RCC 7860 (cell line): Measurements from ENCODE around the gene ANGPTL4.
"Not testable (repeated sequence)": the region's sequence is repeated elsewhere in the genome, so short reads cannot be mapped to it uniquely, and the experiment has no call there.

Source experiments
- DNase-seq: peaks from one replicate; pipeline ENCODE4 v3.0.0-alpha.2; 2015; ENCODE audit warnings: low spot score
- FAIRE-seq: peaks from 2 replicates; lab custom pipeline; 2012; peaks lifted over from hg19 to GRCh38; lab: Jason Lieb, UNC

Gene ANGPTL4

DNA sequence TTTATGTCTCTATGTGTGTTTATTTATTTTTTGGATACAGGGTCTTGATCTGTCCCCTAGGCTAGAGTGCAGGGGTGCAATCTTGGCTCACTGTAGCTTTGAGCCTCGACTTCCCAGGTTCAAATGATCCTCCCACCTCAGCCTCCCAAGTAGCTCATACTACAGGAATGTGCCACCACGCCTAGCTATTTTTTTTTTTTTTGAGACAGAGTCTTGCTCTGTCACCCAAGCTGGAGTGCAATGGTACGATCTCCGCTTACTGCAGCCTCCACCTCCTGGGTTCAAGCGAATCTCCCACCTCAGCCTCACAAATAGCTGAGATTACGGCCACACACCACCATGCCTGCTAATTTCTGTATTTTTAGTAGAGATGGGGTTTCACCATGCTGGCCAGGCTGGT is 5.0 kb upstream of the ANGPTL4 start:
- no peak for FAIRE-seq
- no peak for DNase-seq

DNA sequence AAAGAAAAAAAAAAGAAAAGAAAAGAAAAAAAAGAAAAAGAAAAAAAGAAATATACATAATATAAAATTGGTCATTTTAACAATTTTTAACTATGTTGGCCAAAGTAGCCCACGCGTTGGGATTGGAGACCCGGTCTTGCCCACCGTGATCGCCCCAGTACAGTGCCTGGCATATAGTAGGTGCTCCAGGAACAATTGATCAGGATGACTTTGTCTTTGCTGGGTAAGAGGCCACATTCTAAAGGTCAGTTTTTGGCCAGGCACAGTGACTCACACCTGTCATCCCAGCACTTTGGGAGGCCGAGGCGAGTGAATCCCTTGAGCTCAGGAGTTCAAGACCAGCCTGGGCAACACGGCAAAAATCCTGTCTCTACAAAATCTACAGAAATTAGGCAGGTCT is 3.8 kb upstream of the ANGPTL4 start:
- FAIRE-seq (no peak), DNase-seq (no peak)

DNA sequence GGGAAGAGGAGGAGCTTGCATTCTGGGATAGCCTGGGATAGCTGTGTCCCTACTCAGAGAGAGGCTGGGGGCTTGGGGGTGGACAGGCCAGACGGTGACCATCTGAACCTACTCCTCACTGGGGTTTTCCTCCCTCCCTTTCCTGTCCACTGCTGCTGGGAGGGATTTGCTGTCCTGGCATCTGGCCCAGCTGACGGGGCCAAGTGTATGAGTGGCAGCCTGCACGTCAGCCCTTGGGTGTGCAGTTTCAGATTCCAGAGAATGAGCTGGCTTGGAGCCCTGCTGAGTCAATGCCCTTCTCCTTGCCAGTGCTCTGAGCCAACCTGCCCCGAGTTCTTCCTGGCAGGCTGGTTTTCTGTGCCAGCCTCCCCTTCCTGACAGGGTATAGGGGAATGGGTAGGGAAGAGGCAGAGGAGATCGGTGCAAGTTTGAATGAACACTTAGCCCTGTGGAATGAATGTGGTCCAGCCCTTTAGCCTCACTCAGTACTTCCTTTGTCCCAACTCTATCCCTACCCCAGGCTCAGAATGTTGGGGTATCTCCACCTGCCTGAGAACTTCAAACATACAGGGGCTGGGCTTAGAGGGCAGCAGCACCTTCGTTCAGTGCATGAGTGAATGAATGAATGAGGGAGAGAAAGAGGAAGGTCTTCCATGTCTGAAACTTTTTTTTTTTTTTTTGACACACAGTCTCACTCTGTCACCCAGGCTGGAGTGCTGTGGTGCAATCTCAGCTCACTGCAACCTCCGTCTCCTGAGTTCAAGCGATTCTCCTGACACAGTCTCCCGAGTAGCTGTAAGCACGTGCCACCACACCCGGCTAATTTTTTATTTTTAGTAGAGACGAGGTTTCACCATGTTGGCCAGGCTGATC is 1.8 kb upstream of the ANGPTL4 start:
- peak; percentile 97 for FAIRE-seq
- peak; percentile 98 for DNase-seq

DNA sequence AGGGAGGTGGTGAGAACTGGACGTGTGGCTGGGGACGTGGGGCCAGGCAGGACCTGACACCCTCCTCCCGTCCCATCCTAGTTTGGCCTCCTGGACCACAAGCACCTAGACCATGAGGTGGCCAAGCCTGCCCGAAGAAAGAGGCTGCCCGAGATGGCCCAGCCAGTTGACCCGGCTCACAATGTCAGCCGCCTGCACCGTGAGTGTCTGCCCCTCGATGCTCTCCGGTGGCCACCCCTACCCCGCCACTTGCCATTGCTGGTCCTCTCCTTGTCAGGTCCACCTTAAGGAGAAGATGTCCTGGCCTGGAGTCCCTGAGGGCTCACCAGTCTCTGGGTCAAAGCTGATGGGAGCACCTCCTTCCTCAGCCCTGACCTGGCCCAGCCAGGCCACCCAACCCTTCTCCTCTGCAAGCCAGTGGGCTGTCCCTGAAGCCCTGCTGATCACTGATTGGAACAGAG is 2.2 kb downstream of the ANGPTL4 start:
- FAIRE-seq (no peak), DNase-seq (no peak)

DNA sequence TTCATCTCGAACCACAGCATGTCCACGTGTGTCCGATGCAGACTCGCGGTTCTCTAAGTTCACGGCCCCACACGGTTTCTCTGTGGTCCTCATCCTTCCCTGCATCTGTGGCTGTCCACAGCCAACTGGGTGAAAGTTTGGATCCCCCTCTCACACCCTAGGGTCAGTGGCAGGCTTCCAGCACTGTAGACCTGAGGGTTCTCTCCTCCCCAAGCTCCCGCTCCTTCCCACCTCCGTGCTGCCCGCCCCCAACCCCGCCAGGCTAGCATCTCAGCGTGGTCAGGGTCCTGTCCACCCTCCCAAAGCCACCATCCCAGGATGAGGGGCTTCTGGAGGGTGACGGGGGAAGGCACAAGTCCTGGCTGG is 3.0 kb downstream of the ANGPTL4 start:
- no peak for FAIRE-seq
- no peak for DNase-seq

DNA sequence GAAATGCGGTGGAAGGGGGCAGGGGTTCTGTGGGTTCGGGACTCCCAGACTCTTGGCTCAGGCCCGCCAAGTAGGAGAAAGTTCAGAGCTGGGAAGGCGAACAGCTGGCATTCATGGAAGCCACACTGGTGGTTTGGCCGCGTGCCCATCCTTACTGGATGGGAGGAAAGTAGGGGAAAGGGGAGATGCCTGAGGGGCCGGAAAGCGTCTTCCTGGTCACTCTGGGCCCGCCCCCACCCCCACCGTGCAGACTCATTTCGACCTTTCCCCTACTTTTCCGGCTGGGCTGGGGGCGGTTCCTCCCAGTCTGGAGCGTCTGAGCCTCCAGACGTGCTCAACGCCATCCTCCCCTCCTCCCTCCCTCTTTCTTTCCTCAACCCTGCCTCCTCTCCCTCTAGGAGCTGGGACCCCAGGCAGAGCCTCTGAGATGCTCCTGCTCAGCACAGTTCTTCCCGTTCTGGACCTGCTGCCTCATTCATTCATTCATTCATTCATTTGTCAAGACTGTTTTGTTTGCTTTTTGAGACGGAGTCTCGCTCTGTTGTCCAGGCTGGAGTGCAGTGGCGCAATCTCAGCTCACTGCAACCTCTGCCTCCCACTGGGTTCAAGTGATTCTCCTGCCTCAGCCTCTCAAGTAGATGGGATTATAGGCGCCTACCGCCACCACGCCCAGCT is 3.5 kb downstream of the ANGPTL4 start:
- DNase-seq (peak; percentile 90), FAIRE-seq (peak; percentile 78)

DNA sequence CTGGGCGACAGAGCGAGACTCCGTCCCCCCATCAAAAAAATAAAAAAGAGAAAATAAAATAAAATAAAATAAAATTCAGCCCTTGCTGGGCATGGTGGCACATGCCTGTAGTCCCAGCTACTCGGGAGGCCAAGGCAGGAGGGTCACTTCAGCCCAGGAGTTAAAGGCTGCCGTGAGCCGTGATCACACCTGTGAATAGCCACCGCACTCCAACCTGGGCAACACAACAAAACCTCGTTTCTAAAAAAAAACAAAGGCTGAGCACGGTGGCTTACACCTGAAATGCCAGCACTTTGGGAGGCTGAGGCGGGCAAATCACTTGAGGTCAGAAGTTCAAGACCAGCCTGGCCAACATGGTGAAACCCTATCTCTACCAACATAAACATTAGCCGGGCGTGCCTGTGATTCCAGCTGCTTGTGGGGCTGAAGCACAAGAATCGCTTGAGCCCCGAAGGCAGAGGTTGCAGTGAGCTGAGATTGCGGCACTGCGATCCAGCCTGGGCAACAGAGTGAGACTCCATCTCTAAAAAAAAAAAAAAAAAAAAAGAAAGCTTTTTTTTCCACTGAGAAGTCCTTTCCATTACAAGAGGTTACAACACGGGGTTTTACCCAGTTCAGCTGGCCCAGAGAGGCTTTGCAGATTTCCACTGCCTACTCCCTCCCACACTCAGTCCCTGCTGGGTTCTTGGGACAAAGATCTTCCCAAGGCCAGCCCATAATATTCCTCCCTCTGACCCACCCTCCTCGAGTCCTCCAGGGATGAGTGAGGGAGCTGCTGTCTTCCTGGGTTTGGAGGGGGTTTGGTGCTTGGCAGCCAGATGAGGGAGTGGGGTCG is 6.4 kb downstream of the ANGPTL4 start:
- FAIRE-seq (no peak), DNase-seq (no peak)

DNA sequence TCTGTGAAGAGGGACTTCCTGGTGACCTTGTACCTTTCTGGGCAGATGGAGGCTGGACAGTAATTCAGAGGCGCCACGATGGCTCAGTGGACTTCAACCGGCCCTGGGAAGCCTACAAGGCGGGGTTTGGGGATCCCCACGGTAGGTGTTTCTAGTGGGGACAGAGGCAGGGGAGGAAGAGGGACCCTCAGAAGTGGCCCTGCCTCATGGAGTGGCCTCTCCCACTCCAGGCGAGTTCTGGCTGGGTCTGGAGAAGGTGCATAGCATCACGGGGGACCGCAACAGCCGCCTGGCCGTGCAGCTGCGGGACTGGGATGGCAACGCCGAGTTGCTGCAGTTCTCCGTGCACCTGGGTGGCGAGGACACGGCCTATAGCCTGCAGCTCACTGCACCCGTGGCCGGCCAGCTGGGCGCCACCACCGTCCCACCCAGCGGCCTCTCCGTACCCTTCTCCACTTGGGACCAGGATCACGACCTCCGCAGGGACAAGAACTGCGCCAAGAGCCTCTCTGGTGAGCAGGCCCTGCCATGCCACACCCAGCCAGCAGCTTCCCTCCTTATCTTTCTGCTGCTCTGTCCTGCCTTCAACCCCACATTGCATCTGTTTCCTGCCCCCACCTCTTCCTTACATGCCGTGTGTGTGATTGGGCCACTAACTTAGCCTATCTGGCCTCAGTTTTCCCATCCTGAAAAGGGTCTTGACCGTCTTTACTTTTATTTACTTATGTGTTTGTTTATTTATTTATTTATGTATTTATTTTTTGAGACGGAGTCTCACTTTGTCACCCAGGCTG is 7.3 kb downstream of the ANGPTL4 start:
- FAIRE-seq: no peak
- DNase-seq: no peak

DNA sequence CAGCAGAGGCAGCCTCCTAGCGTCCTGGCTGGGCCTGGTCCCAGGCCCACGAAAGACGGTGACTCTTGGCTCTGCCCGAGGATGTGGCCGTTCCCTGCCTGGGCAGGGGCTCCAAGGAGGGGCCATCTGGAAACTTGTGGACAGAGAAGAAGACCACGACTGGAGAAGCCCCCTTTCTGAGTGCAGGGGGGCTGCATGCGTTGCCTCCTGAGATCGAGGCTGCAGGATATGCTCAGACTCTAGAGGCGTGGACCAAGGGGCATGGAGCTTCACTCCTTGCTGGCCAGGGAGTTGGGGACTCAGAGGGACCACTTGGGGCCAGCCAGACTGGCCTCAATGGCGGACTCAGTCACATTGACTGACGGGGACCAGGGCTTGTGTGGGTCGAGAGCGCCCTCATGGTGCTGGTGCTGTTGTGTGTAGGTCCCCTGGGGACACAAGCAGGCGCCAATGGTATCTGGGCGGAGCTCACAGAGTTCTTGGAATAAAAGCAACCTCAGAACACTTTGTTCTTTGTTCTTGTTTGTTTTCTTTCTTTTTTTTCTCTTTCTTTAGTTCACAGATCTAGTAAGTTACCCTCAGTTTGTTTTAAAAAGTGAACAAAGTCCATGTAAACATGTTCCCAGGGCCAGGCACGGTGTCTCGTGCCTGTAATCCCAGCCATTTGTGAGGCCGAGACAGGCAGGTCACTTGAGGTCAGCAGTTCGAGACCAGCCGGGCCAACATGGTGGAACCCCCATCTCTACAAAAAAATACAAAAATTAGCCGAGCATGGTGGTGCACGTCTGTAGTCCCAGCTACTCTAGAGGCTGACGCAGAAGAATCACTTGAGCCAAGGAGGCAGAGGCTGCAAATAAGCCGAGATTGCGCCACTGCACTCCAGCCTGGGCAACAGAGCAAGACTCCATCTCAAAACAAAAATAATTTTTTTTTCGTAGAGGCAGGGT is 10.2 kb downstream of the ANGPTL4 start:
- DNase-seq: no peak

DNA sequence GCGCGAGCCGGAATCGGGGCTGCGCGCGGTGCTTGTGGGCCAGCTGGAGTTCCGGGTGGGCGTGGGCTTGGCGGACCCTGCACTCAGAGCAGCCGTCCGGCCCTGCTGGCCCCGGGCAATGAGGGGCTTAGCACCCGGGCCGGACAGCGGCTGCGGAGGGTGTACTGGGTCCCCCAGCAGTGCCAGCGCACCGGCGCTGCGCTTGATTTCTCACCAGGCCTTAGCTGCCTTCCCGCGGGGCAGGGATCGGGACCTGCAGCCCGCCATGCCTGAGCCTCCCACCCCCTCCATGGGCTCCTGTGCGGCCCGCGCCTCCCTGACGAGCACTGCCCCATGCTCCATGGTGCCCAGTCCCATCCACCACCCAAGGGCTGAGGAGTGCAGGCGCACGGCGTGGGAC is 11.8 kb downstream of the ANGPTL4 start:
- DNase-seq, FAIRE-seq: not testable (repeated sequence)

More for the DNA sequence above, 10.2 kb downstream of the ANGPTL4 start:
- FAIRE-seq: no peak

DNA sequence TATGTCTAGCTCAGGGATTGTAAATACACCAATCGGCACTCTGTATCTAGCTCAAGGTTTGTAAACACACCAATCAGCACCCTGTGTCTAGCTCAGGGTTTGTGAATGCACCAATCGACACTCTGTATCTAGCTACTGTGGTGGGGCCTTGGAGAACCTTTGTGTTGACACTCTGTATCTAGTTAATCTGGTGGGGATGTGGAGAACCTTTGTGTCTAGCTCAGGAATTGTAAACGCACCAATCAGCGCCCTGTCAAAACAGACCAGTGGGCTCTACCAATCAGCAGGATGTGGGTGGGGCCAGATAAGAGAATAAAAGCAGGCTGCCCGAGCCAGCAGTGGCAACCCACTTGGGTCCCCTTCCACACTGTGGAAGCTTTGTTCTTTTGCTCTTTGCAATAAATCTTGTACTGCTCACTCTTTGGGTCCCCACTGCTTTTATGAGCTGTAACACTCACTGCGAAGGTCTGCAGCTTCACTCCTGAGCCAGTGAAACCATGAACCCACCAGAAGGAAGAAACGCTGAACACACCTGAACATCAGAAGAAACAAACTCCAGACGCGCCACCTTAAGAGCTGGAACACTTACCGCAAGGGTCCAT is 12.5 kb downstream of the ANGPTL4 start:
- FAIRE-seq: not testable (repeated sequence)

DNA sequence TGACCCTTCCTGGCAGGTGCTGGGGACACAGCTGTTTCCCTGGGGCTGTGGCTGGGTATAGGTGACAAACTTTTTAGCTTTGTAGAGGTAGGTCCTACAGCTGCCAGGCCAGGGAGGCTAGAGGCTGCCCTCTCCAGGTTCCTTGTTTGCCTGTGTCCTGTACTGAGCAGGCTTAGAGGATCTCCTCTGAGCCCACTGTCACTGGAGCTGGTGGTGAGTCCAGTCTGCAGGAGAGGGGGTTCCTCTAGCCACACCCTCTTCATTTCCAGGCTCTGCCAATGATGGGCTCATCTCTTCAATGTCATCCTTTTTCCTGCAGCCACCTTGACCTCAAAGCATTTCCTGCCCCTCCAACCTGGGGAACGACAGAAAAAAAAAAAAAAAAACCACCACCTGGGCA is 13.6 kb downstream of the ANGPTL4 start:
- FAIRE-seq: no peak
- DNase-seq: no peak

More for the DNA sequence above, 12.5 kb downstream of the ANGPTL4 start:
- DNase-seq: not testable (repeated sequence)

DNA sequence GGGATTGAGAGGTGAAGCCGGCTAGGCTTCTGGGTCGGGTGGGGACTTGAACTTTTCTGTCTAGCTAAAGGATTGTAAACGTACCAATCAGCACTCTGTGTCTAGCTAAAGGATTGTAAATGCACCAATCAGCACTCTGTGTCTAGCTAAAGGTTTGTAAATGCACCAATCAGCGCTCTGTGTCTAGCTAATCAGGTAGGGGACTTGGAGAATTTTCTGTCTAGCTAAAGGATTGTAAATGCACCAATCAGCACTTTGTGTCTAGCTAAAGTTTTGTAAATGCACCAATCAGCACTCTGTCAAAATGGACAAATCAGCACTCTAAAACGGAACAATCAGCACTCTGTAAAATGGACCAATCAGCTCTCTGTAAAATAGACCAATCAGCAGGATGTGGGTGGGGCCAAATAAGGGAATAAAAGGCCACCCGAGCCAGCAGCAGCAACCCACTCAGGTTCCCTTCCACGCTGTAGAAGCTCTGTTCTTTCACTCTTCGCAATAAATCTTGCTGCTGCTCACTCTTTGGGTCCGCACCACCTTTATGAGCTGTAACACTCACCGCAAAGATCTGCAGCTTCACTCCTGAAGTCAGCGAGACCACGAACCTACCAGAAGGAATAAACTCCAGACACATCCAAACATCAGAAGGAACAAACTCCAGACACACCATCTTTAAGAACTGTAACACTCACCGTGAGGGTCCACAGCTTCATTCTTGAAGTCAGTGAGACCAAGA is 15.4 kb downstream of the ANGPTL4 start:
- not testable (repeated sequence) for FAIRE-seq

DNA sequence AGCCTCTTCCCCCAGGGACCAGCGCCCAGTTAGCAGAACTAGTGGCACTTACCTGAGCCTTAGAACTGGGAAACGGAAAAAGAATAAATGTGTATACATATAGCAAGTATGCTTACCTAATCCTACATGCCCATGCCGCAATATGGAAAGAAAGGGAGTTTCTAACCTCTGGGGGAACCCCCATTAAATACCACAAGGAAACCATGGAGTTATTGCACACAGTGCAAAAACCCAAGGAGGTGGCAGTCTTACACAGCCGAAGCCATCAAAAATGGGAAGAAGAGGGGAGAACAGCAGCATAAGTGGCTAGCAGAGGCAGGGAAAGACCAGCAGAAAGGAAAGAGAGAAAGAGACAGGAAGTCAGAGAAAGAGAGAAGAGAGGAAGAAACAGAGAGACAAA is 20.6 kb downstream of the ANGPTL4 start:
- not testable (repeated sequence) for FAIRE-seq, DNase-seq

More for the DNA sequence above, 15.4 kb downstream of the ANGPTL4 start:
- DNase-seq: not testable (repeated sequence)

DNA sequence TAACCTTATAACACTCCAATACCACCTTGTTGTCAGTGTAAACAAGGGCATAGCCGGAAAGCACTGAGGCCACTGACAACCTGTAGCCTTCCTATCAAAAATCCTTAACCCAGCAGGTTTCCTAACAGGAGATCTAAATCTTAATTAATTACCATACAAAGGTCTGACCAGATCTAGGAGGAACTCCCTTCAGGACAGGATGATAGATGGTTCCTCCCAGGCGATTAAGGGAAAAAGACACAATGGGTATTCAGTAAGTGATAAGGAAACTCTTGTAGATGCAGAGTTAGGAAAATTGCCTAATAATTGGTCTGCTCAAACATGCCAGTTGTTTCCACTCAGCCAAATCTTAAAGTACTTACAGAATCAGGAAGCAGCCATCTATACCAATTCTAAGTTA is 21.1 kb downstream of the ANGPTL4 start:
- not testable (repeated sequence) for FAIRE-seq, DNase-seq

DNA sequence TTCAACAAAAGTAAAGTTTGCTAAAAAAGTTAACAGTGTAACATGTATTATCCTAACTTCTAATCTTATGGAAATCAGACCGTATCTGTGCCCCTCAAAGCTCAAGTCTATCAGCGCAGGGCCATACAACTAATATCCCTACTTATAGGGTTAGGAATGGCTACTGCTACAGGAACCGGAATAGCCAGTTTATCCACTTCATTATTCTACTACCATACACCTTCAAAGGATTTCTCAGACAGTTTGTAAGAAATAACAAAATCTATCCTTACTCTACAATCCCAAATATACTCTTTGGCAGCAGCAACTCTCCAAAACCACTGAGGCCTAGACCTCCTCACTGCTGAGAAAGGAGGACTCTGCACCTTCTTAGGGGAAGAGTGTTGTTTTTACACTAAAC is 21.6 kb downstream of the ANGPTL4 start:
- FAIRE-seq, DNase-seq: not testable (repeated sequence)

DNA sequence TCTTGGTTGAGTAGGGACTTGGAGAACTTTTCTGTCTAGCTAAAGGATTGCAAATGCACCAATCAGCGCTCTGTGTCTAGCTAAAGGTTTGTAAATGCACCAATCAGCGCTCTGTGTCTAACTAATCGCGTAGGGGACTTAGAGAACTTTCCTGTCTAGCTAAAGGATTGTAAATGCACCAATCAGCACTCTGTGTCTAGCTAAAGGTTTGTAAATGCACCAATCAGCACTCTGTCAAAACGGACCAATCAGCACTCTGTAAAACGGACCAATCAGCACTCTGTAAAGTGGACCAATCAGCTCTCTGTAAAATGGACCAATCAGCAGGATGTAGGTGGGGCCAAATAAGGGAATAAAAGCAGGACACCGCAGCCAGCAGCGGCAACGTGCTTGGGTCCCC is 22.5 kb downstream of the ANGPTL4 start:
- not testable (repeated sequence) for FAIRE-seq, DNase-seq

DNA sequence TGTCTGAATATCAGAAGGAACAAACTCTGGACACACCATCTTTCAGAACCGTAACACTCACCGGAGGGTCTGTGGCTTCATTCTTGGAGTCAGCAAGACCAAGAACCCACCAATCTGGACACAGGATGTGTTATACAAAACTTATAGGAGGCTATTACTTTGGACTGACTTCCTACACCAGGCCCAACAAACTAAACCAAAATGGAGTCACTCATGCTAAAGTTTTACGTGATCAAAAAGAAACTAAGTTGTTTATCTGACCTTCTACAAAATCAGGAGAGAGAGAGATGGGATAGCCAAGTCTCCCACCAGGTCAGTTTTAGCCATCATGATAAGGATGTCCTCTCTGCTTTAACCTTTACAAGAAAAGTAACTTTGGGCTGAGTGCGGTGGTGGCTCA is 23.0 kb downstream of the ANGPTL4 start:
- no peak for DNase-seq
- no peak for FAIRE-seq
